Measurements from ENCODE around the gene KREMEN2.

The KREMEN2 gene

GRCh38 chr16:3010510-3010909, 46.4 kb downstream of the KREMEN2 start:
- no peak for DNase-seq
- Histone ChIP-seq H3K4me3 (ENCODE audit: low read depth, low read length) (no peak overlapping the region), H3K4me1 (no peaks in the 10 kb centered on the region), H3K36me3 (no peaks in the 10 kb centered on the region), H3K9me3 (no peaks in the 10 kb centered on the region), H3K27me3 (peaks cover 10% of the 10 kb centered on the region; the same call in 1 of the 2 replicates)
- TF ChIP-seq CTCF (IDR thresholded peaks at IDR 0.05; ENCODE audit: low read depth, low read length), result no peak

- H3K27me3 ChIP-seq, result peaks cover 10% of the 10 kb centered on the region; the same call in 1 of the 2 replicates
- no peaks in the 10 kb centered on the region for H3K4me1 ChIP-seq
- H3K9me3 ChIP-seq, result no peaks in the 10 kb centered on the region
- H3K4me3 ChIP-seq (ENCODE audit: low read depth, low read length), result no peak overlapping the region
- TF ChIP-seq CTCF (IDR thresholded peaks at IDR 0.05; ENCODE audit: low read depth, low read length), result no peak
- no peak for DNase-seq
- no peaks in the 10 kb centered on the region for H3K36me3 ChIP-seq
These were observed 48.2 kb downstream of the KREMEN2 start for GRCh38 chr16:3012246-3012645.

GRCh38 chr16:3012828-3013420, 48.8 kb downstream of the KREMEN2 start, which contains the start of gene CLDN9:
TSS of gene CLDN9 (plus strand) at chr16:3012923. CDS start at chr16:3013363, 440 bp downstream.
- no peaks in the 10 kb centered on the region for H3K36me3 ChIP-seq
- TF ChIP-seq CTCF (IDR thresholded peaks at IDR 0.05; ENCODE audit: low read depth, low read length), result no peak
- no peaks in the 10 kb centered on the region for H3K4me1 ChIP-seq
- H3K4me3 ChIP-seq (ENCODE audit: low read depth, low read length), result no peak within 1 kb of the TSS
- no peaks in the 10 kb centered on the region for H3K9me3 ChIP-seq
- H3K27me3 ChIP-seq, result peaks cover 10% of the 10 kb centered on the region; the same call in 1 of the 2 replicates
- DNase-seq, result no peak

GRCh38 chr16:3013491-3013951, 49.4 kb downstream of the KREMEN2 start:
- Histone ChIP-seq H3K4me3 (ENCODE audit: low read depth, low read length) (no peak overlapping the region), H3K27me3 (peaks cover 10% of the 10 kb centered on the region; the same call in 1 of the 2 replicates), H3K9me3 (no peaks in the 10 kb centered on the region), H3K36me3 (no peaks in the 10 kb centered on the region), H3K4me1 (peaks cover 1% of the 10 kb centered on the region; the same call in 1 of the 2 replicates)
- no peak for DNase-seq
- no peak for TF ChIP-seq CTCF (IDR thresholded peaks at IDR 0.05; ENCODE audit: low read depth, low read length)

- TF ChIP-seq CTCF (IDR thresholded peaks at IDR 0.05; ENCODE audit: low read depth, low read length), result no peak
- Histone ChIP-seq H3K4me1 (peaks cover 2% of the 10 kb centered on the region; the same call in 1 of the 2 replicates), H3K4me3 (ENCODE audit: low read depth, low read length) (no peak overlapping the region), H3K36me3 (no peaks in the 10 kb centered on the region), H3K9me3 (no peaks in the 10 kb centered on the region), H3K27me3 (peaks cover 10% of the 10 kb centered on the region; the same call in 1 of the 2 replicates)
- DNase-seq, result no peak
These were observed 50.1 kb downstream of the KREMEN2 start for GRCh38 chr16:3013998-3014690.

GRCh38 chr16:3014971-3015370, 50.9 kb downstream of the KREMEN2 start:
- Histone ChIP-seq H3K36me3 (no peaks in the 10 kb centered on the region), H3K4me3 (ENCODE audit: low read depth, low read length) (no peak overlapping the region), H3K4me1 (peaks cover 2% of the 10 kb centered on the region), H3K9me3 (no peaks in the 10 kb centered on the region), H3K27me3 (peaks cover 10% of the 10 kb centered on the region; the same call in 1 of the 2 replicates)
- no peak for DNase-seq
- no peak for TF ChIP-seq CTCF (IDR thresholded peaks at IDR 0.05; ENCODE audit: low read depth, low read length)

All from BE2C (cell line).